Loucy (cell line): Measurements from ENCODE around the gene SAMD14.

Experiments used
- H2AFZ ChIP-seq: fragments of 200-600 bp; sonication (generic); 2 replicates; pipeline ENCODE4 v1.6.0; 2016; ENCODE audit warnings: antibody characterized with exemption, mild to moderate bottlenecking, low read length, moderate library complexity
- H3F3A ChIP-seq: fragments of 200-600 bp; 2 replicates; pipeline ENCODE4 v1.6.0; 2016; ENCODE audit warnings: antibody characterized with exemption, low read depth, mild to moderate bottlenecking
- H3K27me3 ChIP-seq: fragments of 200-600 bp; sonication (generic); 2 replicates; pipeline ENCODE4 v1.6.1; 2014; ENCODE audit warnings: low read length, mild to moderate bottlenecking; ENCODE audit not compliant: insufficient read depth, poor library complexity, severe bottlenecking
- H3K36me3 ChIP-seq: fragments of 200-600 bp; sonication (generic); 2 replicates; pipeline ENCODE4 v1.6.1; 2016; ENCODE audit warnings: low read length; ENCODE audit not compliant: insufficient read depth
- H3K4me1 ChIP-seq: fragments of 200-600 bp; sonication (generic); 2 replicates; pipeline ENCODE4 v1.5.1; 2014; ENCODE audit warnings: low read length, mild to moderate bottlenecking; ENCODE audit not compliant: insufficient read depth, poor library complexity, severe bottlenecking
- H3K4me2 ChIP-seq: fragments of 200-600 bp; sonication (generic); 2 replicates; pipeline ENCODE4 v1.6.0; 2014; ENCODE audit warnings: antibody characterized with exemption, low read length, low read depth, mild to moderate bottlenecking; ENCODE audit not compliant: poor library complexity, severe bottlenecking
- H3K4me3 ChIP-seq: fragments of 200-600 bp; sonication (generic); 2 replicates; pipeline ENCODE4 v1.5.1; 2014; ENCODE audit warnings: low read length, mild to moderate bottlenecking, mixed read lengths; ENCODE audit not compliant: poor library complexity, severe bottlenecking
- H3K79me2 ChIP-seq: fragments of 200-600 bp; sonication (generic); 2 replicates; pipeline ENCODE4 v1.6.1; 2014; ENCODE audit warnings: low read length; ENCODE audit not compliant: insufficient read depth
- H3K9ac ChIP-seq: fragments of 200-600 bp; sonication (generic); 2 replicates; pipeline ENCODE4 v1.6.0; 2014; ENCODE audit warnings: mild to moderate bottlenecking, low read depth, low read length, moderate library complexity; ENCODE audit not compliant: poor library complexity, severe bottlenecking
- H3K9me2 ChIP-seq: fragments of 200-600 bp; sonication (generic); replicated peaks from 2 replicates; pipeline ENCODE4 v1.6.1; 2016; ENCODE audit warnings: low read depth, low read length, mixed read lengths
- H3K9me3 ChIP-seq: fragments of 200-600 bp; sonication (generic); 2 replicates; pipeline ENCODE4 v1.6.1; 2014; ENCODE audit warnings: mild to moderate bottlenecking, antibody characterized with exemption, low read length, low read depth; ENCODE audit not compliant: insufficient read depth
- H4K20me1 ChIP-seq: fragments of 200-600 bp; sonication (generic); 2 replicates; pipeline ENCODE4 v1.6.0; 2014; ENCODE audit warnings: antibody characterized with exemption, low read length, mild to moderate bottlenecking; ENCODE audit not compliant: insufficient read depth, poor library complexity, severe bottlenecking
- CTCF ChIP-seq: fragments of 200-600 bp; sonication (generic); conservative IDR thresholded peaks from 2 replicates; pipeline ENCODE4 v1.5.1; 2014; ENCODE audit warnings: mild to moderate bottlenecking, antibody characterized with exemption, low read length
- EZH2phosphoT487 ChIP-seq: fragments of 200-600 bp; IDR thresholded peaks from 2 replicates; pipeline ENCODE4 v1.6.1; 2018; ENCODE audit warnings: antibody characterized with exemption, mild to moderate bottlenecking, moderate library complexity, borderline replicate concordance

The SAMD14 gene

GRCh38 chr17:50091918-50092285 is 38.1 kb downstream of the SAMD14 start:
- peaks cover 13% of the 10 kb centered on the region for H3K4me1 ChIP-seq
- H3K36me3 ChIP-seq = no peaks in the 10 kb centered on the region
- H3K79me2 ChIP-seq = peaks cover 12% of the 10 kb centered on the region; the same call in 1 of the 2 replicates
- H2AFZ ChIP-seq = no peak overlapping the region
- no peaks in the 10 kb centered on the region for H3K27me3 ChIP-seq
- H3K9ac ChIP-seq = no peak overlapping the region
- no peak overlapping the region for H3K4me2 ChIP-seq
- TF ChIP-seq CTCF (no peak), EZH2phosphoT487 (no peak)
- H3K4me3 ChIP-seq = no peak overlapping the region
- H3K9me2 ChIP-seq = no peaks in the 10 kb centered on the region
- no peaks in the 10 kb centered on the region for H3K9me3 ChIP-seq
- H4K20me1 ChIP-seq = no peaks in the 10 kb centered on the region
- no peaks in the 10 kb centered on the region for H3F3A ChIP-seq

- Histone ChIP-seq H4K20me1 (no peaks in the 10 kb centered on the region), H3K4me2 (no peak overlapping the region), H3K9me3 (no peaks in the 10 kb centered on the region), H3K36me3 (no peaks in the 10 kb centered on the region), H3F3A (no peaks in the 10 kb centered on the region), H3K9ac (no peak overlapping the region), H2AFZ (no peak overlapping the region), H3K79me2 (peaks cover 8% of the 10 kb centered on the region; the same call in 1 of the 2 replicates), H3K27me3 (no peaks in the 10 kb centered on the region), H3K9me2 (no peaks in the 10 kb centered on the region), H3K4me1 (peaks cover 12% of the 10 kb centered on the region), H3K4me3 (no peak overlapping the region)
- TF ChIP-seq CTCF (no peak), EZH2phosphoT487 (no peak)
These were observed 38.7 kb downstream of the SAMD14 start for GRCh38 chr17:50090971-50091917.

GRCh38 chr17:50090071-50090470 is 39.9 kb downstream of the SAMD14 start:
- Histone ChIP-seq H3K79me2 (no peaks in the 10 kb centered on the region), H4K20me1 (no peaks in the 10 kb centered on the region), H3K9ac (no peak overlapping the region), H3K27me3 (no peaks in the 10 kb centered on the region), H3K36me3 (no peaks in the 10 kb centered on the region), H3K9me3 (no peaks in the 10 kb centered on the region), H3K4me1 (peaks cover 7% of the 10 kb centered on the region), H3K4me2 (no peak overlapping the region), H3K9me2 (no peaks in the 10 kb centered on the region), H2AFZ (no peak overlapping the region), H3F3A (no peaks in the 10 kb centered on the region), H3K4me3 (no peak overlapping the region)
- no peak for TF ChIP-seq CTCF
- no peak for TF ChIP-seq EZH2phosphoT487
